ENCODE results near the gene SEC14L1. TPM values are rescaled to one million over a fixed set of nuclear protein-coding genes. Genes with fewer than 3 reads are reported as not detected.
"Not testable (repeated sequence)": the region's sequence is repeated elsewhere in the genome, so short reads cannot be mapped to it uniquely, and the experiment has no call there.

The SEC14L1 gene
- polyA plus RNA-seq (ENCODE audit: insufficient read length): 71.5 TPM

DNA sequence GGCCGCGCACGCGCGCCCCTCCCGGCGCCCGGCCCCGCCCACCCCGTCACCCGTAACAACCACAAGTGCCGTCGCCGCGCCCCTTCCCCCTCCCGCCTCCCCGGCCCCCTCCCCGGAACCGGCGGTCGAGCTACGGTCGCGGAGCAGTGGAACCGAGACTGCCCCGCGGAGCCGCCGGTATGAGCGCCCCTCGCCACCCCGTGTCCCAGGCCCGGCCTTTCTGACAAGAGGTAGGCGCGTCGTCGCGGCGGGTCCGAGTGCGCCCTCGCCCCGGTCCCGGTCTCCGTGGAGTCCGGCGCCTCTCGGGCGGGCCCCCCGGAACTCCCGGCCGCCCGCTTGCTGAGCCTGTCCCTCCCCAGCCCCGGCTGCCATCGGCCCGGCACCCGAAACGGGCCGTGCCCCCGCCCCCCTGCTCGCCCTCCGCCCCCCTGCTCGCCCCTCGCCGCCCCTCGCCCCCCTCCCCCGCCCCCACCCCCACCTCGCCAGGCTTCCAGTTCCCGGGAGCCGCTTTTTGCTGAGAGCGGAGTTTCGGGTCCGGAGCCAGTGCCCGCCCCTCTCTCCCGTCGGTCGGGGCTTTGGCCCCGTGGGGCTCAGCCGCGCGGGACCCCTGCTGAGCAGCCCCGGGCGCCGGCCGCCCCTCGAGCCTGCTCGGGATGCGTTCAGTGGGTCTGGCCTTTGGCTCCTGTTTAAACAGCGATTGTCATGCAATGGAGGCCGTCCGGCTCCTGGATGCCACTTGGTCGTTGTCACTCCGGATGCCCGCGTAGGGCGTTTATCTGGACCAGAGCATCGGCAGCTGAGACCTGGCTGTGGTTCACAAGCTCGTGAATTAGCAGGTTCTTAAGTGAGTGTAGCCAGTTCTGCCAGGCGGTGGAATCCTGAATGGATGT is at the start of gene SEC14L1:
Gene SEC14L1 (plus strand): TSS at position 92 of the 890 bp plus-strand sequence. CDS start 2,628 bp downstream, outside the sequence.
- no peak for DNase-seq (ENCODE audit: low read depth)

DNA sequence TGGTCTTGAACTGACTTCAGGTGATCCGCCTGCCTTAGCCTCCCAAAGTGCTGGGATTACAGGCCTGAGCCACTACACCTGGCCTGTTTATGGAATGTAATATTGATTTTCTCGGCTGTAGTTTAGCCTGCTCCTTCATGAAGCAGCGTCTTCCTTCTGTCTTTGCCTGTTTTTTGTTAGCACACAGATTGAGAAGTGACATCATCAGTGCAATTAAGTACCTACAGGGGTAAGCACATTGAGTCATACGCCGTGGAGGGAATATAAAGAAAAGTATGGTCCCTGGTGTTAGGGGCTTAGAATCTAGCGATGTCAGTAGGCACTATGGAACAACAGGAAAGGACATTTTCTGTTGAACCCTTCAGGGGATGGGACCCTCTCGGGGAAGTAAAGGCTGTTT is 48.7 kb upstream of the SEC14L1 start:
- no peak for DNase-seq (ENCODE audit: low read depth)

DNA sequence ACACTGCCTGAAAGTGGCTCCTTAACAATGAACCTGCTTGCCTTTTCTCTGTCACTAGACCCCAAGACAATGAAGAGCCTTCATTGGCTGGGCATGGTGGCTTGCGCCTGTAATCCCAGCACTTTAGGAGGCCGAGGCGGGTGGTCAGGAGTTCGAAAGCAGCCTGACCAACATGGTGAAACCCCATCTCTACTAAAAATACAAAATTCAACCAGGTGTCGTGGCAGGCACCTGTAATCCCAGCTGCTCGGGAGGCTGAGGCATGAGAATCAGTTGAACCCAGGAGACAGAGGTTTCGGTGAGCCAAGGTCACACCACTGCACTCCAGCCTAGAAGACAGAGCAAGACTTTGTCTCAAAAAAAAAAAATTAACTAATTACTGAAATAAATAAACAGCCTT is 45.3 kb upstream of the SEC14L1 start:
- DNase-seq (ENCODE audit: low read depth): no peak

DNA sequence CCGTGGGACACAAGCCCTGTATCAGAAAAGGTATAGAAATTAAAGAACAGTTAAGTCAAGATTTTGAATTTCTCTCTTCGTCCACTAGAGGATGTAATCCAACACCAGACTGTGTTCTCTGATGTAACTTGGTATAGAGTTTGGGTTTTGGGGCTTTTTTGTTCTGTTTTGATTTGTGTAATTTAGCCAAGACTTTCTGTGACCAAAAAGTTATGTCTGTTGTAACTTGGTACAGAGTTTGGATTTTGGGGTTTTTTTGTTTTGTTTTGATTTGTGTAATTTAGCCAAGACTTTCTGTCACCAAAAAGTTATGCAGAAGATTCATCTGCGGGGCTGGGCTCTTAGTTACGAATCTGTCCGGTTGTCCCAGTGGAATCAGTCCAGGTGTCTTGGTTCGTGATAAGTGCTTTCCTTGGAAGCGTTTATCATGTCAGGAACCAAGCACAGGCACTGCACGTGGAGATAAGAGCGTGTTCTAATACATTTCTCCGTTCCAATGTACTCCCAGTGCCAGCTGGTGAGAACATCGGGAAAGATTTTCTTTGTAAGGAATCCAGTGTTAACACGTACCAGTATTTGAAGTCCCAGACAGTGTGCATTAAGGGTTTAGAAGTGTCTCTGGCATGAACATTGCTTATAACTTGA is 44.1 kb upstream of the SEC14L1 start:
- DNase-seq (ENCODE audit: low read depth): no peak

DNA sequence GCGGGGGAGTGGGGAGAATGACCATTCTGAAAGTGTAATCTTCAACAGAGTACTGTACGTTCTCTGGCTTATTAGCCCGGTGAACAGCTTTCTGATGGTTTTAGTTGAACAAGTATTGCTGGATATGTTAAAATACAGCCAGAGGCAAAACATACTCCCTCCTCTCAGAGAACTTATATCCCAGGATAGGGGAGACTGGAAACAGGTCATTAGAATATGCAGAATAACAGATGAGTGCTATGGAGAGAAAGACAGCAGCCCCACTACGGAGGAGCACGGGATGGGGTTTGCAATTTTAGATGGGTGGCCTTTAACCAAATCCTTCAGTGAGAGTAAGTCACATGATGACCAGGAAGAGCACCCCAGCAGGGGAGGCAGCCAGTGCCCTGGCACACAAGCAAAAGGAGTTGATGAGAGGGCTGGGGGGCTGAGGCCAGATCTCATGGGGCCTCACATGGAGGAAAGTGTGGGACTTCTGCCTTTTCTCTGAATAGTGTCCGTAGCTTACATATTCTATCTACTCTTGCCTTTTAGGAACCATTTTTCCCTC is 43.1 kb upstream of the SEC14L1 start:
- no peak for DNase-seq (ENCODE audit: low read depth)

DNA sequence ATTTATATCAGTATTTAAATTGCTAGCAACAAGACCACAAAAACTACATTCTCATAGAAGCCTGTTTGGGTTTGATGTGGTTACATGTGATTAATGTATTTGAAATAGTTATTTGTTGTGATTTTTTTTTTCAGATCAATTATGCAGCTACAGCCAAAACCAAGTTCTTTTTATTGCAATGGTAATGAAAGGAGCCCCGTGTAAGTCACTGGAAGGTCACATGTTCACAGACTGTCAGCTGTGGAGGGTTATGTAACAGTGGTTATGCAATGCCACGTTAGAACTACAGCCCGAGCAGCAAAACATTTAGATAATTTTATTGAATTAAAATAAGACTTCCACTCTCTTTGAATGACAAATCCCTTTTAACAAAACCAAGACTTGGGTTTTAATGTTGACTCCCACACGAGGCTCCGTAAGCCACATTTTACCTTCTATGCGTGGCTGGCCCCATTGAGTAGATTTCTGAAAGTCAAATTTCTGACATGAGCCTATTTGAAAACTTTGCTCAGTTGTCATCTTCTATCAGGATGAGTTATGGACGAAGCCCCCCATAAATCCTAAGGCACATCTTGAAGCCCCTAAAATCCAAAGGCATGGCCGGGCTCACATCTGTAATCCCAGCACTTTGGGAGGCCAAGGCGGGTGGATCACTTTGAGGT is 41.8 kb upstream of the SEC14L1 start:
- no peak for DNase-seq (ENCODE audit: low read depth)

DNA sequence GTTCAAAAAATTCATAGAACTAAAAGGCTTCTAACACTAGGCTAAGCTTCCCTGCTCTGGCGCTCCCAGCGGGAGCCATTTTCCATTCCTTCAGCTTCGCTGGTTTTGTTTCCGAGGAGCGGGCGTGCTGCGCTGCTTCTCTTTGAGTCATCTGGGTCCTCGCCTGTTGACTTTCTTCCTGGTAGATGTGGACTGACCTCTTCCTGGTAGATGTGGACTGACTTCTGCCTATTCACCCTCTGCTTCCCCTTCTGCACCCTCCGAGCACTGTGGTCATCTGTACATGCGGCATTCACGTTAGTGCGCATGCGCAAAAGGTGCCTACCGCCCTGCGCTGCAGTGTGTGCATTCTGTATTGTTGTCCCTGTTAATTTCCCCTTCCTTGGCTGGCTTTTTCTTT is 40.8 kb upstream of the SEC14L1 start:
- DNase-seq (ENCODE audit: low read depth): no peak

DNA sequence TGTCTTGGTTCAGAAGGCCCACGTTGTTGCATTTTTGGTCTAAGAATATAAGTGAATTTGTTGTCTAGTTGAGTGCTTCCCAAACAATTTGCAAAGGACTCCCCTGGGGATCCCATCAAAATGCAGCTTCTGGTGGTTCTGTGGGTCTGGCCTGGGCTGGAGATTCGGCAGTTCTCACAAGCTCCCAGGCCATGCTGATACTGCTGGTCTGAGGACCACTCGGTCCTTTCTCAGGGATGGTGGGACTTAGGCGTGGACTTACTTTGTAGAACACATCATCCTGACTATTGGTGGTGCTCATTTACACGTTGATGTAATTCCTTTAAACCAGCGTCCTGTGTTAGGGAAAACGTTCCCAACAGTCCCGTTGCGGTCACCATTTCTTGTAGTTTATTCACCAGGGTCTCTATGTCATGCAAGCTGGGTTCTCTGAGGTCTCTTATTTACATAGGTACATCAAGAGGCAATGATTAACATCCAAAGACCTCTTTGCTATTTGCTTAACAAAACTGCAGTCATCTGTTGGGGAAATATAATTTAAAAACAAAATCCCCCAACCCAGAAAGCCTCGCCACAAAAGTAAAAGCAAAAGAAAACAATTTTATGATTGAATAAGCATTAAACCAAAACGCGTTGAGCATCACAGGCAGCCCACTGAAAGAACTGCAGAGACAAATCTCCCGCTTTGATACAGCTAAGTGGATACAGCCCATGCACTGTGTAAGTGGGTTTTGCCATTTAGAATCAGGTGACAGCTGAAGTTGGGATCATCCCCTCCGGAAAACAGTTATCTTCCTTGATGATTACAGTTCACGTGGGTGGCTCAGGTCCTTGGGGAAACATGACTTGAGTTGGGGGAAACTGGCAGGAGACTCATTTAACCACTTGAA is 39.0 kb upstream of the SEC14L1 start:
- no peak for DNase-seq (ENCODE audit: low read depth)

DNA sequence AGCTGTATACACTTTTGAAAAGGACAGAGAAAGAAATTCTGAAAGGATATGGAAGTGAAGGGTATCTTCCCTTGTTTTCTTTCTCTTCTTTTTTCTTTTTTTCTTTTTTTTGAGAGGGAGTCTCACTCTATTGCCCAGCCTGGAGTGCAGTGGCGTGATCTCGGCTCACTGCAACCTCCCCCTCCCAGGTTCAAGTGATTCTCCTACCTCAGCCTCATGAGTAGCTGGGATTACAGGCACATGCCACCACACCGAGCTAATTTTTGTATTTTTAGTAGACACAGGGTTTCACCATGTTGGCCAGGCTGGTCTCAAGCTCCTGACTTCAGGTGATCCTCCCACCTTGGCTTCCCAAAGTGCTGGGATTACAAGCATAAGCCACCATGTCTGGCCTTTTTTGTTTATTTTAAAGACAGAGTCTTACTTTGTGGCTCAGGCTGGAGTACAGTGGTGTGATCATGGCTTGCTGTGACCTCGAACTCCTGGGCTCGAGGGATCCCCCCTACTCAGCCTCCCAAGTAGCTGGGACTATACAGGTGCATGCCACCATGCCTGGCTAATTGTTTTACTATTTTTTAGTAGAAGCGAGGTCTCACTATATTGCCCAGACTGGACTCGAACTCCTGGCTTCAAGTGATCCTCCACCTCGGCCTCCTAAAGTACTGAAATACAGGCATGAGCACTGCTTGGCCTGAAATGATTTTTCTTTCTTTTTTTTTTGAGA is 38.2 kb upstream of the SEC14L1 start:
- DNase-seq (ENCODE audit: low read depth): not testable (repeated sequence)

DNA sequence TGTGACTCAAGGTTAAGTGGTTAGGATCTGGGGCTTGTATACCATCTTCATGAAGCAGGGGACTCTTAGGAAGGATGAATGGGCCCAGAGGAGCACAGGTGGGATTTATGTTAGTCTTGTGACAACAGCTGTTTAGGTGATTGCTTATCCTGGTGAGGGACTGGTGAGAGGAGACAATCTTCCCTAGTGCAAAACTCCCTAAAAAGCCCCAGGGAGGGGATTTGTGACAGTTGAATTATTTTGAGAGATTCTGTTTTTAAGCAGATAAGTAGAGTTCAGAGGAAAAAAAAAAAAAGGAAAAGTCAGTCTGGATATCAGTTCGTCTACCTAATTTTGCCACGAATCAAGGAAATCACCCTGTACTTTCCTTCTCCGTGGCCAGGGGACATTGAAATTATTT is 35.1 kb upstream of the SEC14L1 start:
- DNase-seq (ENCODE audit: low read depth): no peak

DNA sequence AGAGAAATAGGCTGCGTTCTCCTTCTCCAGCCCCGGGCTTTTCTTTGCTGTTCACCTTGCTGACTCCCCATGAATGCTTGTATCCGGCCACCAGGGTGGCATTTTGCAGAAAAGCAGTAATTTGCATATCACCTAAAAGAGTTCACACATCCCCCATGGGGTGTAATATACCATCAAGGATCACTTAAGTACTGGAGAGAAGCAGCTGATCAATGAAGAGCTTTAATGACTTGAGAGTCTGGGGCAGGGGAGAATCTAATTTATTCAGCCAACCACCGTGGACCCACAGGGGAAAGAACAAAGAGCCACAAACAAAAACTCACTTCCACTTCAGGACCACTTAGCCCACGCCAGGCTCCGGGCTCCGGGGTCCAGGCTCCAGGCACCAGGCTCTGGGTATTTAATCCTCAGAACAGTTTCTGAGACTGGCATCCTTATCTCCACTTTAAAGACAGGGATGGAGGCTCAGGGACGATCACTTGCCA is 33.9 kb upstream of the SEC14L1 start:
- no peak for DNase-seq (ENCODE audit: low read depth)

DNA sequence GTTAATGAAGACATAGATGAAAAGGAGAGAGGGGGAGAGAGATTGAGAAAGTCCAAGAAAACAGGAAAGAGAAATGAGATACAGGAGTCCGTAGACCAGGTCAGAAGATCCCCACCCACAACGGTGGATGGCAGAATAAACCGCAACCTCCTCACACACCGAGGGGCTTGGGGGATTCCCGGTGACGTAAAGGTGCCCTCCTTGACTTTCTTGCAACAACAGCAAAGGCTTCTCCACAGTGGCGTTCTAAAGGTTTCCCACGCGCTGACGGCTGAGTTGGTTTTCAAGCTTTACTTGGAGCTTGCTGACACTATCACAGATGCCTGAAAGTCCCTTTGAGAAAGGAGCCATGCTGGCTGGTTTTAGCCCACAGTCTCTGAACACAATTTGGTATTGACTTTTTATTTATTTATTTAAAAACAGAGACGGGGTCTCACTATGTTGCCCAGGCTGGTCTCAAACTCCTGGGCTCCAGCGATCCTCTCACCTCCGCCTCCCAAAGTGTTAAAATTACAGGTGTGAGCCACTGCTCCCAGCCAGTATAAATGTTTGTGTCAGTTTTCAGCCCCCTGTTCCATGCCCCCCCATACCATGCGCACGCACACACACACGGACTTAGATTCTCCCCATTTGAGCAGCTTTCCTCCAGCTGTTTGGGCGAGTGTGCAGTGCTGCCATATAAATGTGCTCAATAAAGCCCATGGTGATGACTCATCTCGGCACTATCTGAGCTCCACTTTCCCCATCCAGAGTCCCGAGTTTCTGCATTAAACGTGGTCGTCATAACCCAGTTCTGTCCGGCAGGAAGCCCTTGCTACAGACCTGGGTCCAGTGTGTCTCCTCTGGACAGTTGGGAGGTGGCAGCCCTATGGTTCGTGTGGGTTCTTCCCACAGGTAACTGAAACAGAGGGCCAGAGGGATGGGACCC is 33.0 kb upstream of the SEC14L1 start:
- no peak for DNase-seq (ENCODE audit: low read depth)

DNA sequence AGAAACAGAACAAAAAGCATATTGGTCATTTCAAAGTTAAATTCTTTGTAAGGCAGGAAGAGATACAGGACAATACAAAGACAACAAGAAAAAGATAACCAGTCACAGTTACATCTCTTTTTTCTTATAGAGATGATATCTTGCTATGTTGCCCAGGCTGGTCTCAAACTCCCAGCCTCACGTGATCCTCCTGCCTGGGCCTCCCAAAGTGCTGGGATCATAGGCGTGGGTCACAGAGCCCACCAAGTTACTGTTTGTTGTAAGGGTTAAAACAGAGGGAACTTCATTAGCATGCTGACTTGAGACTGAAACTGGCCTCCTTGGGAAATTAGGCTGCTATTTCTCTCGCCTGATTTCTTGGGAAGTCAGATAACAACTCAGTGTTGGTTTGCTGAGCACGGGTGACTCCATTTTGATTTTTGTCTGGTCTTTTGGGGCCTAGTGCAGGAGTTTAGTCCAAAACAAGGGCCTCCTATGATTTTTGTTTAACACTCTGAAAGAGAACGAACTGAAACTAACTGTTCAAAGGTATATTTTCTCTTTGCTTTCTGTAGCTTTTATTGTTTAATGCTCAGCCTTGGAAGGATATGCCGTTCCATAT is 31.5 kb upstream of the SEC14L1 start:
- DNase-seq (ENCODE audit: low read depth): no peak

DNA sequence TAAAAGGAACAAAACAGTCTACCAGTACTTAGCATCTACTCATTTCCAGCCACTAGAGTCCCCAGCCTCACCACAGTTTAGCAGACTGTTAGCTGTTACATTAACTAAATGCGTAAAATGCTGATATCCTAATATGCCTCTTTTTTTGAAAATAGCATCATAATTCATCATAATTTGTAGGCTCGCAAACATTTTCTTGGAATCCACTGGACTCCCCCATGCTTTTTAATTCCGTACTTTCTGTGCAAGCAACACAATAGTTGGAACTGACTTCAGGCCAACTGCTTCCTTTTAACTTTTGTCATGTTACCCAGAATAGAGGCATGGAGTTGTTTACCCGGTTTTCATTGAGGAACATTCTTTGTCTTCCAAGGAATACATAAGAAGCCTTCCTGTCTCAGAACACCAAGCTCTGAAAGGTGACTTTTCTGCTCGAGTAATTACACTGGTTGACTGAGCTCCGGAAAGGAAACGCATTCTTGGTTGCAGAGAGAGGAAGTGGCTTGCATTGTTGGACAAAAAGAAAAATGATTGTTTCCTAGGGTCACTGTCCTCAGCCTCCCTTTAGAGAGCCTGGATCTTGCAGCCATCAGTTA is 30.9 kb upstream of the SEC14L1 start:
- no peak for DNase-seq (ENCODE audit: low read depth)

DNA sequence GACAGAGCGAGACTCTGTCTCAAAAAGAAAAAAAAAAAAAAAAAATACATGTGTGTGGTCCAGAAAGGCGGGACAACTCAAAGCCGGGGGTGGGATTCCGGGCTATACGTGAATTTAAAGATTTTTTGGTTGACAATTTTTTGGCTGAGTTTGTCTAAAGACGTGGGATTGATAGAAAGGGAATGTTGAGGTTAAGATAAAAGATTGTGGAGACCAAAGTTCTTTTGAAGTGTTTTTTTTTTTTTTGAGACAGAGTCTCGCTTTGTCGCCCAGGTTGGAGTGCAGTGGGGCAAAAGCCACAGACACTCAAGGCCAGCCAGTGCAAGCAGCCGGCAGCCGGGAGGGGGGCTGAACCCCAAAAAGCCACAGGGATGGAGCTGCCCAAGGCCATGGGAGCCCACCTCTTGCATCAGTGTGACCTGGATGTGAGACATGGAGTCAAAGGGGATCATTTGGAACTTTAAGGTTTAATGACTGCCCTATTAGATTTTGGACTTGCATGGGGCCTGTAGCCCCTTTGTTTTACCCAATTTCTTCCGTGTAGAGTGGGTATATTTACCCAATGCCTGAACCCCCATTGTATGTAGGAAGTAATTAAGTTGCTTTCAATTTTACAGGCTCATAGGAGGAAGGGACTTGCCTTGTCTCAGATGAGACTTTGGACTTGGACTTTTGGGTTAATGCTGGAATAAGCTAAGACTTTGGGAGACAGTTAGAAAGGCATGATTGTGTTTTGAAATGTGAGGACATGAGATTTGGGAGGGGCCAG is 29.4 kb upstream of the SEC14L1 start:
- DNase-seq (ENCODE audit: low read depth): not testable (repeated sequence)

DNA sequence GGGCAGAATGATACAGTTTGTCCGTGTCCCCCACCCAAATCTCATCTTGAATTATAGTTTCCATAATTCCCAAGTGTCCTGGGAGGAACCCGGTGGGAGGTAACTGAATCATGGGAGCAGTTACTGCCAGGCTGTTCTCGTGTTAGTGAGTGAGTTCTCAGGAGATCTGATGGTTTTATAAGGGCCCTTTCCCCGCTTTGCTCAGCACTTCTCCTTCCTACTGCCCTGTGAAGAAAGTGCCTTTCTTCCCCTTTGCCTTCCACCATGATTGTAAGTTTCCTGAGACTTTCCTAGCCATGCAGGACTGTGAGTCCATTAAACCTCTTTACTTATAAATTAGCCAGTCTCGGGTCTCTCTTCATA is 28.9 kb upstream of the SEC14L1 start:
- DNase-seq (ENCODE audit: low read depth): no peak

DNA sequence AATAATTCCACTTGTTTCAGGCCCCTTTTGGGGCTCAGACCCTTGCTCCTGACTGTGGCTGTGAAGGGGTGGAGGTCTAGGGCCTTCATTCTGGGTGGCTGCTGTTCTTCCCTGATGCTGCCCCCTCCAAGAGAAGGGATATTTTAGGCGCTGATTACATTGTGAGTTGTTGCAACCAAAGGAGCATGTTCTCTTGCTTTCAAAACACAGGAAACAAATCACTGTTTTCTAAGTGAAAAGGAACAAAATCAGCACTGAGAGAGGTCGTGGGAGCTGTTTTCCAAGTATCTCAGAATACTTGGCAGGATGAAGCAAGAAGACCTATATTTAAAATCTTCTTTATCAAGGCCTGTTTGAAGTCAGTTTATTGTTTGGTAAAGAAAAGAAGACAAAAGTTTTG is 25.3 kb upstream of the SEC14L1 start:
- no peak for DNase-seq (ENCODE audit: low read depth)

DNA sequence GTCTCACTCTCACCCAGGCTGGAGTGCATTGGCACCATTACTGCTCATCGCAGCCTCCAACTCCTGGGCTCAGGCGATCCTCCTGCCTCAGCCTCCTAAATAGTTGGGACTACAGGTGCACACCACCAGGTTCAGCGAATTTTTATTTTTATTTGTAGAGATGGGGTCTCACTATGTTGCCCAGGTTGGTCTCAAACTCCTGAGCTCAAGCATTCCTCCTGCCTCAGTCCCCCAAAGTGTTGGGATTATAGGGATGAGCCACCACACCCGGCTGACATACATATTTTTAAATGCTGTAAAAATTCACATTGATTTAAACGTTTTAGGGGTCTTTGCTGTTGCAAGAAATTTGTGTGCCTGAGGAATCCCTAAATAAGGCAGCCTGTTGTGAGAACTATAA is 24.8 kb upstream of the SEC14L1 start:
- no peak for DNase-seq (ENCODE audit: low read depth)

Measured in forelimb muscle (tissue), 1 donor.